HG03135 (cell line): ENCODE measurements around the gene OR2A14.
"Not testable (repeated sequence)": the region's sequence is repeated elsewhere in the genome, so short reads cannot be mapped to it uniquely, and the experiment has no call there.

Experiments used
- ATAC-seq: cut with Tn5 transposase; IDR thresholded peaks from one replicate; pipeline ENCODE4 v1.9.1; 2021; ENCODE audit warnings: mild to moderate bottlenecking, moderate library complexity; ENCODE audit not compliant: unreplicated experiment

OR2A14 gene

DNA sequence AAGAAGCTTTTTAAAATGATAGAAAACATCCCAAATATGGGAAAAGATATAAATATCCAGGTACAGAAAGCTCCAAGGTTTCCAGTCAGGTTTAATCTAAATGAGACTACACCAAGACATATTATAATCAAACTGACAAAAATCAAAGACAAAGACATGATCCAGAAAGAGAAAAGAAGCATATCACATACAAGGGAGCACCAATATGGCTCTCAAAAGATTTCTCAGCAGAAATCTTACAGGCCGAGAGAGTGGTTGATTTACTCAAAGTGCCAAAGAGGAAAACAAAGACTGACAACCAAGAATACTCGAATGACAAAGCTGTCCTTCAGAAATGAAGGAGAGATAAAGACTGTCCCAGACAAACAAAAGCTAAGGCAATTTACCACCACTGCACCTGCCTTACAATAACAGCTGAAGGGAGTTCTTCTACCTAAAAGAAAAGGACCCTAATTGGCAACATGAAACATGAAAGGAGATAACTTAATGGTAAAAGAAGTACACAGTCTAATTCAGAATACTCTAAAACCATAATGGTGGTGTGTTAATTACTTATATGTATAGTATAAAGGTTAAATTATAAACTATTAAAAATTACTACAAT, 25.4 kb downstream of the OR2A14 start:
- no peak for ATAC-seq

DNA sequence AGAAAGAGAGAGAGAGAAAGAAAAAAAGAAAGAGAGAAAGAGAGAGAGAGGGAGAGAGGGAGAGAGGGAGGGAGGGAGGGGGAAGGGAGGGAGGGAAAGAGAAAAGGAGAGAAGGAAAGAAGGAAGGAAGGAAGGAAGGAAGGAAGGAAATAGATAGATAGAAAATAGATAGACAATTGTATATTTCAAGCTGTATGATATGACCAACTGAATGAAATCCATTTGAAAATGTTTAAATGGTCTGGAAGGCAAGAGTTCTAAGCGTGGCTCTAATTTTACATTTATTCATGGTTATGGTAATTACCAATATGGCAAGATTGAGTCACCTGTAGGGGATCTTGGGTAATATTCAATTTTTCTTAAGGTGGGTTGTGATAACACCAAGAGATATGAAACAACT, 35.9 kb downstream of the OR2A14 start:
- no peak for ATAC-seq

DNA sequence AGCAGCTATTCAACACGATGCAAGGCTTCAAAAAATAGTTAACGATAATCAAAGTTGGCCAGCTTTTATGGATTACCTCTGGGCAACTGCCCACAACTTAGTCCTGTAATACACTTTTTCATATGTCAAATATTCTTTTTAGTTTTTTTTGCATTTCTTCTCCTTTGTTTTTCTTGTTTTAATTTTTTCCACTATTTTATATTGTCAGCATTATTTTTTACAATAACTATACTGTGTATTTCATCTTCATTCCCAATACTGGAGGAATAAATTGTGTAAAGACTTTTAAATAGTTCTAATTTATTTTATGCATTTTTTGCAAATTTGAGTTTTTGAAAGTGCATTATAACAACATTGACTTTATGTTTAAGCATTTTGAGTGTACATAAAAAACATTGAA, 41.8 kb downstream of the OR2A14 start:
- no peak for ATAC-seq

DNA sequence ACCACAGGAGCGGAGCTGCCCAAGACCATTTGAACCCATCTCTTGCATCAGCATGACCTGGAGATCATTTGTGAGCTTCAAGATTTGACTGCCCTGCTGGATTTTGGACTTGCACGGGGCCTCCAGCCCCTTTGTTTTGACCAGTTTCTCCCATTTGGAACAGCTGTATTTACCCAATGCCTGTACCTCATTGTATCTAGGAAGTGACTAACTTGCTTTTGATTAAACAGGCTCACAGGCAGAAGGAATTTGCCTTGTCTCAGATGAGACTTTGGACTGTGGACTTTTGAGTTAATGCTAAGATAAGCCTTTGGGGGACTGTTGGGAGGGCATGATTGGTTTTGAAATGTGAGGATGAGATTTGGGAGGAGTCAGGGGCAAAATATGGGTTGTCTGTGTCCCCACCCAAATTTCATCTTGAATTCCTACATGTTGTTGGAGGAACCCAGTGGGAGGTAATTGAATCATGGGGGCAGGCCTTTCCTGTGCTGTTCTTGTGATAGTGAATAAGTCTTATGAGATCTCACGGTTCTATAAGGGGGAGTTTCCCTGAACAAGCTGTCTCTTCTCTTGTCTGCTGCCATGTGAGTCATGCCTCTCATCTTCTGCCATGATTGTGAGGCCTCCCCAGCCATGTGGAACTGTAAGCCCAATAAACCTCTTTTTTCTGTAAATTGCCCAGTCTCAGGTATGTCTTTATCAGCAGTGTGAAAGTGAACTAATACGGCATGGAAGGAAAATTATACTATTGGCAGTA, 48.8 kb downstream of the OR2A14 start:
- ATAC-seq: not testable (repeated sequence)

DNA sequence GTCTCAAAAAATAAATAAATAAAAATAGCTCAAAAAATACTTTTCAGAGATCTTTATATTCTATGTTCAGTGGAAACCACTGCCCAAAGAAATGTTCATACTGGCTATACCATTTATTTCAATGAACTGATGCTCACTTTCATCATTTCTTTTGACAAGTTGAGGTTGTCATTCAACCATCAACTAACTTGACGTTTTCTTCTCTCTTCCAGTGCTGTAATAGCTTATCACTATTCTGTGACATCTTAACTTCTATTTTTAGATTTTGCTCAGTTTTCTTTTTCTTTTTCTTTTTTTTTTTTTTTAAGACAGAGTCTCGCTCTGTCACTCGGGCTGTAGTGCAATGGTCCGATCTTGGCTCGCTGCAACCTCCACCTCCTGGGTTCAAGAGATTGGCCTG, 51.6 kb downstream of the OR2A14 start:
- ATAC-seq: no peak

DNA sequence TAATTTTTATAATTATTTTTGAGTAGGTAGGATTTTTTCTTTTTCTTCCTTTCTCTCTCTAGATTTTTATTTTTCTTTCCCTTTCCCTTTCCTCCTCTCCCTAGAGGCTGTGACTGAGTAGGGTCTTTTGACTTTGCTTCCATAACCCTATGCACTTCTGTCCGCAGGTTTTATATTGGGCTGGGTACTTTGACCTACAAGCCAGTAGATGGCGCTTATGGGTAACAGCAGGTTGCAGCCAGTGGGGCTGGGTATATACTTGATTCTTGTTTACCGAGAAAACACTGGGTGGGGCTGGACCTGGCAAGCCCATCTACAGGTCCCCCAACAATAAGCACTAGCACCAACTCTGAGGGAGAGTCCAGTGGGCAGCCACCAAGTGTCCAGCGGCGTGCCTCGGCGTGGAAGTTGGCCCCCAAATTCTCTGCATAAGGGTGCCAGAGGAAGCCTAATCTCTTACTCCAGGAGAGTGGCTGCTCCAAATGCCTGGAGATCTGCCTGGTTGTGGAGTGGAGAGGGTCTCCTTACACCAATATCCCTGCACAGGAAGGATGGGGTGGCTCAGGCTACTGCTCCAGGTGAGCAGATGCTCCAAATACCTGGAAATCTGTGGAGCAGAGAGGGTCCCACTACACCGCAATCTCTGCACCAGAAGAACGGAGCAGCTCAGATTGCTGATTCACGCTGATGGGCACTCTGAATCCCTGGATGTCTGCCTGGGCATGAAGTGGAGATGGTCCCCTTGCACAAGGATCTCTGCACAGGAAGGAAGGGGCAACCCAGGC, 55.6 kb downstream of the OR2A14 start:
- peak; percentile 97 for ATAC-seq

DNA sequence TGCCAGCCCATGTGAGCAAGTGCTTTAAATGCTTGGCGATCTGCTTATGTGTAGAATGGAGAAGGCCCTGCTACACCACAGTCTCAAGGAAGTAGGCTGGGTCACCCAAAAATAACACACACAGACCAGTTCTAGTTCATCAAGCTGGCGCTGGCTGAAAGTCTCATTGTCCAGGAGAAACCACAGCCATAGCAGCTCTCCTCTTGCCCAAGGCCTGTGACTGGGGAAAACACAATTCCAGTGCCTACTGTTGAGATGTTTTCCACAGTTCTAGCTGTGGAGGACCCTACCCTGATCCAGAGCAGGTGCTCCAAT, 56.1 kb downstream of the OR2A14 start:
- peak; percentile 23 for ATAC-seq
